DND-41 (cell line): ENCODE results near the gene CREB3L2.

Experiments used
- CTCF ChIP-seq: IDR thresholded peaks from 2 replicates; pipeline ENCODE4 v1.5.1; 2012; ENCODE audit warnings: borderline replicate concordance, low read length, moderate library complexity, mild to moderate bottlenecking; ENCODE audit not compliant: poor library complexity, severe bottlenecking; ENCODE audit errors: extremely low read depth
- EZH2 ChIP-seq: IDR thresholded peaks from 3 replicates; pipeline ENCODE4 v1.6.1; 2012; ENCODE audit warnings: borderline replicate concordance, low read depth, mild to moderate bottlenecking, moderate library complexity, low read length, inconsistent platforms; ENCODE audit not compliant: severe bottlenecking

- TF ChIP-seq CTCF (no peak), EZH2 (no peak)
Measured at GRCh38 chr7:137836113-137836509, 165.8 kb downstream of the CREB3L2 start.
